Neural crest cell (in vitro differentiated cells): Measurements from ENCODE around the gene CASK. TPM values are rescaled to one million over a fixed set of nuclear protein-coding genes. Genes with fewer than 3 reads are reported as not detected.

Source experiments
- DNase-seq: peaks from one replicate; pipeline ENCODE4 v3.0.0; 2021; ENCODE audit warnings: low read depth, mixed read lengths, low spot score
- H3K27ac Mint-ChIP-seq: one replicate; pipeline ENCODE4 v1.8.0; 2021; ENCODE audit warnings: mild to moderate bottlenecking, mixed read lengths; ENCODE audit not compliant: unreplicated experiment
- H3K27me3 Mint-ChIP-seq: 2 replicates; pipeline ENCODE4 v1.8.0; 2021; ENCODE audit warnings: low read depth, mild to moderate bottlenecking, mixed read lengths
- H3K36me3 Mint-ChIP-seq: 2 replicates; pipeline ENCODE4 v1.8.0; 2021; ENCODE audit warnings: low read depth, mild to moderate bottlenecking, mixed read lengths
- H3K4me1 Mint-ChIP-seq: 2 replicates; pipeline ENCODE4 v1.8.0; 2021; ENCODE audit warnings: mixed read lengths
- H3K4me3 Mint-ChIP-seq: one replicate; pipeline ENCODE4 v1.8.0; 2021; ENCODE audit warnings: mild to moderate bottlenecking, mixed read lengths
- H3K9me3 Mint-ChIP-seq: 2 replicates; pipeline ENCODE4 v1.8.0; 2021; ENCODE audit warnings: mixed read lengths
- CTCF ChIP-seq: fragments of 200-600 bp; sonication (generic); conservative IDR thresholded peaks from 2 replicates; pipeline ENCODE4 v1.5.0; 2021; ENCODE audit warnings: antibody characterized with exemption, mild to moderate bottlenecking
- total RNA-seq: library from RNA; stranded (reverse); gene quantifications from 2 replicates; pipeline ENCODE4 v1.2.1, GENCODE V29; 2021

The CASK gene
- total RNA-seq, 1 donor from 2014 or later: 57.8 TPM

DNA sequence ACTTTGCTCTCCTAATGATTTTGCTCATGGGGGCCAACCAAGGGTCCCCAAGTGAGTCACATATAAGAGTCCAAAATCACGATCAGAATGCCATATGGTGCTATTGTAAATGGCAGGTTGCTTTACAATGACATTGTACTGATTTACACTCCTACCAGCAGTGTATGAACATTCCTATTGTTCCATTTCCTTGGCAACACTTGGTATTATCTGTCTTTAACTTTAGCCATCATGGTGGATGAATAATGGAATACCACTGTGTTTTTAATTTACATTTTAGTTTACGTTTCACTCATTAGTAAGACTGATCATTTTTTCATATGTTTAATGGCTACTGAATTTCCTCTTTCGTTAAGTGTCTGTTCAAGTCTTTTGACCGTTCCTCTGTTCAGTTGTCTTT lies 379.7 kb downstream of the CASK start:
- no peak for TF ChIP-seq CTCF
- Mint-ChIP-seq H3K4me3 (no peak overlapping the region), H3K4me1 (no peaks in the 10 kb centered on the region)

GRCh38 chrX:41543025-41543424 lies 380.3 kb downstream of the CASK start:
- no peaks in the 10 kb centered on the region for H3K27me3 Mint-ChIP-seq
- TF ChIP-seq CTCF: no peak
- H3K4me3 Mint-ChIP-seq: no peak overlapping the region
- no peaks in the 10 kb centered on the region for H3K4me1 Mint-ChIP-seq
- H3K36me3 Mint-ChIP-seq: peaks cover 5% of the 10 kb centered on the region
- no peak overlapping the region for H3K27ac Mint-ChIP-seq
- H3K9me3 Mint-ChIP-seq: peaks cover 9% of the 10 kb centered on the region
- DNase-seq: no peak

More for the DNA sequence above, 379.7 kb downstream of the CASK start:
- peaks cover 9% of the 10 kb centered on the region for H3K9me3 Mint-ChIP-seq
- H3K27ac Mint-ChIP-seq: no peak overlapping the region
- no peaks in the 10 kb centered on the region for H3K27me3 Mint-ChIP-seq
- H3K36me3 Mint-ChIP-seq: peaks cover 8% of the 10 kb centered on the region
- no peak for DNase-seq

DNA sequence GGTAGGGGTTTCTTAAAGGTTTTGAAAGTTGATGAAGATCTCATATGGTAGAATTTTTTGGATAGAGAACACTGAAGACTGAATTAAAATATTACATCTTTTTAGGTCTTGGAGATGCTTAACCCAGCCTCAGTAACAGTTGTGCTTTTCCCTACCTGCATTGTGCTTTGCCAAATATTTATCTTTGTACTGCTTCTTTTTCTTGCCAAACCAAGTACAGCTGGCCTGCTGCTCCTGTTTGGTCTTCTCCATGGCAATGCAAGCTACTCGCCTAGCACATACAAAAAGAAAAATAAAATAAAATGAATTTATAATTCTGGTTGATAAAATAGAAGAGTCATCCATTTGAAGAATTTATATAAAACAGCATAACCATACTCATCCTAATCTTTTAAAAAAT lies 380.8 kb downstream of the CASK start:
- Mint-ChIP-seq H3K4me3 (no peak overlapping the region), H3K4me1 (no peaks in the 10 kb centered on the region), H3K27ac (no peak overlapping the region), H3K27me3 (no peaks in the 10 kb centered on the region), H3K9me3 (peaks cover 9% of the 10 kb centered on the region), H3K36me3 (peaks cover 5% of the 10 kb centered on the region)
- DNase-seq: no peak
- TF ChIP-seq CTCF: no peak

DNA sequence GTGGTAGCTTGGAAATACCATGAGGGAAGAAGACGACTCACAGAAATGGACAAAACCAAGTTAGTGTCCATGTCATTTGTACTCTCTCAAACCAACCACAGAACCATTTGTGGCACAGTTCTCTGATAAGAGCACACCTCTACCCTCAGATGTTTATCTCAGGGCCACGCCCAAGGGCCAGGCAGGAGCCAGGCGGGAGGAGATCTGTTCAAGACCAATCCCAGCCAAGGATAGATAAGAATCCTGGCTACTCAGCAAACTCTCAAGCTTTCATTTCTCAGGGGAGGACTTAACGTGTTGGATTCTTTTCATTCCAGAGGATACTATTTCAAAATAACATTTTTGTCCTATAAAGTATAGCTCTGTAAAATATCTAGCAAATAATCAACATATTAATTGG lies 381.2 kb downstream of the CASK start:
- Mint-ChIP-seq H3K4me3 (no peak overlapping the region), H3K27me3 (no peaks in the 10 kb centered on the region), H3K27ac (no peak overlapping the region), H3K4me1 (no peaks in the 10 kb centered on the region), H3K36me3 (peaks cover 3% of the 10 kb centered on the region), H3K9me3 (peaks cover 7% of the 10 kb centered on the region)
- TF ChIP-seq CTCF: no peak
- DNase-seq: no peak

DNA sequence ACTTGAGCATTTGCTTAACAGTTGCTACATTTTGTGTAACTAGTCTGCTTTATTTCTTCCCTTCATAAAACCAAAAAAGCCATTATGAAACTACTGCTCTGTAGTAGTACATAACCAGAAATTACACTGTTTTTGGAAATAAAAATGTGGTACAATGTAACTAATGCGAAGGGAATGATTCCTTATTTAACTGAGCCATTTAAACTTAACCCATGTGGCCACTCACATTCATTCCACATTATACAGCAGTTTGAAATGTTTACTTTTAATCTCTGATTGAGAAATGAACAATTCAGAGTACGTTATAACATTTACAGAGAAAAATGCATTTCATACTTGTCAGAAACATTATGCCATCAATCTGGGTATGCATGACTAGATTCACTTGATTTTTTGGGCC lies 382.0 kb downstream of the CASK start:
- TF ChIP-seq CTCF: no peak
- H3K9me3 Mint-ChIP-seq: peaks cover 7% of the 10 kb centered on the region
- no peaks in the 10 kb centered on the region for H3K27me3 Mint-ChIP-seq
- H3K36me3 Mint-ChIP-seq: peaks cover 2% of the 10 kb centered on the region
- no peak overlapping the region for H3K27ac Mint-ChIP-seq
- H3K4me3 Mint-ChIP-seq: no peak overlapping the region
- no peak for DNase-seq
- no peaks in the 10 kb centered on the region for H3K4me1 Mint-ChIP-seq

DNA sequence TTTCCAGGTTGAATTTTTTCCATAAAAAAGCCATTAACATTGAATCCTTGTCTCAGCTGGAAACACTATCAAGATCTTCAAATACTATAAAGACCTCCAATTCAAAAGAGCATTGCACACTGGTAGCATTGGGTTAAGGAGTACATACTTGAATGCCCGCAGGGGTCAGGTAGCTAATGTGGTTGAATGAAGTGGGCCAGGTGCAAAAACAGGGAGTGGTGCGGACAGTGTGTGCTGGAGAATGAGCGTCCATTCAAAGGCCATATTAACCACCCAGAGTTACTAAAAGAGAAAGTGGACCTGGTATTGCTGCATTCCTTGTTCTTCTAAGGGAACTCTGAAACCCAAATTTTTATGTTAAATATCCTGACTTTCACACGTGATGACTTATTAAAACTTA lies 384.6 kb downstream of the CASK start:
- peaks cover 2% of the 10 kb centered on the region for H3K36me3 Mint-ChIP-seq

More for the DNA sequence above, 384.6 kb downstream of the CASK start:
- DNase-seq: no peak
- H3K27ac Mint-ChIP-seq: no peak overlapping the region
- peaks cover 2% of the 10 kb centered on the region for H3K9me3 Mint-ChIP-seq
- no peak for TF ChIP-seq CTCF
- no peaks in the 10 kb centered on the region for H3K27me3 Mint-ChIP-seq
- H3K4me1 Mint-ChIP-seq: no peaks in the 10 kb centered on the region
- no peak overlapping the region for H3K4me3 Mint-ChIP-seq
